Central memory CD8-positive, alpha-beta T cell (primary cell): ENCODE measurements around the gene NRXN3.

Experiments used
- ATAC-seq: fragments of 150-1000 bp; cut with Tn5 transposase; replicated peaks from 2 replicates; pipeline ENCODE4 v1.10.0; 2022; ENCODE audit warnings: mild to moderate bottlenecking, moderate FRiP score, moderate number of reproducible peaks; ENCODE audit not compliant: poor library complexity, severe bottlenecking; ENCODE audit errors: extremely low read depth
- DNase-seq, 2 donors: peaks; one replicate each; pipeline ENCODE4 v3.0.0; 2021; ENCODE audit warnings: low spot score in 2 of 2
- H3K27ac Mint-ChIP-seq: one replicate; pipeline ENCODE4 v1.8.0; 2022; ENCODE audit warnings: low read depth, mild to moderate bottlenecking, moderate library complexity, mixed read lengths
- H3K27me3 Mint-ChIP-seq: one replicate; pipeline ENCODE4 v1.8.0; 2022; ENCODE audit warnings: mixed read lengths
- H3K36me3 Mint-ChIP-seq: one replicate; pipeline ENCODE4 v1.8.0; 2022; ENCODE audit warnings: mild to moderate bottlenecking, moderate library complexity, mixed read lengths; ENCODE audit not compliant: insufficient read depth
- H3K4me1 Mint-ChIP-seq: one replicate; pipeline ENCODE4 v1.8.0; 2022; ENCODE audit warnings: mixed read lengths
- H3K4me3 Mint-ChIP-seq: one replicate; pipeline ENCODE4 v1.8.0; 2022; ENCODE audit warnings: mild to moderate bottlenecking, moderate library complexity, mixed read lengths
- H3K9me3 Mint-ChIP-seq: one replicate; pipeline ENCODE4 v1.8.0; 2022; ENCODE audit warnings: mixed read lengths

The NRXN3 gene

GRCh38 chr14:79833781-79834180 lies 1663.6 kb downstream of the NRXN3 start:
- Mint-ChIP-seq H3K4me1 (no peaks in the 10 kb centered on the region), H3K9me3 (no peaks in the 10 kb centered on the region), H3K4me3 (no peak overlapping the region), H3K27me3 (no peaks in the 10 kb centered on the region), H3K27ac (no peak overlapping the region), H3K36me3 (no peaks in the 10 kb centered on the region)
- DNase-seq (no peak), ATAC-seq (no peak)

GRCh38 chr14:79834868-79835267 lies 1664.7 kb downstream of the NRXN3 start:
- ATAC-seq, result no peak
- H3K4me1 Mint-ChIP-seq, result no peaks in the 10 kb centered on the region
- H3K4me3 Mint-ChIP-seq, result no peak overlapping the region
- no peak overlapping the region for H3K27ac Mint-ChIP-seq
- peaks cover 7% of the 10 kb centered on the region for H3K9me3 Mint-ChIP-seq
- no peaks in the 10 kb centered on the region for H3K27me3 Mint-ChIP-seq
- DNase-seq, result no peak
- no peaks in the 10 kb centered on the region for H3K36me3 Mint-ChIP-seq

GRCh38 chr14:79836577-79836976 lies 1666.4 kb downstream of the NRXN3 start:
- no peaks in the 10 kb centered on the region for H3K36me3 Mint-ChIP-seq
- H3K4me1 Mint-ChIP-seq, result no peaks in the 10 kb centered on the region
- H3K9me3 Mint-ChIP-seq, result peaks cover 13% of the 10 kb centered on the region
- H3K27ac Mint-ChIP-seq, result no peak overlapping the region
- DNase-seq (no peak), ATAC-seq (no peak)
- no peaks in the 10 kb centered on the region for H3K27me3 Mint-ChIP-seq
- no peak overlapping the region for H3K4me3 Mint-ChIP-seq

DNA sequence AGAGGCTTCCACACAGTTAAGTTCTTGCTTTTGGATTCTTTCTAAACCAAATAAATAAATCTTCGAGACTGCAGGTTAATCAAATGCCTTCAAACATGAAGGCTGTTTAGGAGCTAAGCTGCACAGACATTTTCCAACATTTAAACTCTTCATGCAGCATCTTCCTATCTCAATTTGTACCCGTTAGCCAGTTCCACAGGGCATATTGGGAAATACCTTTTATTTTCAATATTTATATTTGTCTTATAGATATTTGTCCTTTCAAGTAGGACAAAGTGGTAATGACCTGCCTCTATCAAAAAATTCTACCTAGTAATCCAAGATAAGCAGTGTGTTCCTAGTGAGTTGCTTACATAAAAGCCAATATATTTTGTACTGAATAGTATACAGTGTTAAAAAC lies 1667.5 kb downstream of the NRXN3 start:
- peaks cover 13% of the 10 kb centered on the region for H3K9me3 Mint-ChIP-seq
- no peak for ATAC-seq
- DNase-seq, result no peak
- no peak overlapping the region for H3K27ac Mint-ChIP-seq
- no peaks in the 10 kb centered on the region for H3K4me1 Mint-ChIP-seq
- H3K4me3 Mint-ChIP-seq, result no peak overlapping the region
- H3K36me3 Mint-ChIP-seq, result no peaks in the 10 kb centered on the region
- H3K27me3 Mint-ChIP-seq, result no peaks in the 10 kb centered on the region

DNA sequence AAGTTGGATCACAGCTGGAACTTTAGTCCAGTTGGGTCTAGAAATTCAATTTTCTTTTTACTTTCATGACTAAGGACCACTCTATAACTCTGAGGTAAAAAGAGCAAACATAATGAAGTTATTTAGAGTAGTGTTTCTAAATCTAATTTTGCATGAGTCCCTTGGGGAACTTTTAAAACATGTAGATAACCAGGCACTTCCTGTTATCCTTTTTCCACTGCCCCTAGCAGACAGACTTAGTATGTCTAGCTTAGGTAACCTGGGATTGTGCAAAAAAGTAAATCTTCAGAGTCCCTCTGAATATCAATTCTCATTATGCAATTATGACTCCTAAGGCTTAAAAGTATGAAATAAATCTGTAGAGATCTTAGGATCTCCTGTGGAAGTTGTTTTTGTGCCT lies 1669.9 kb downstream of the NRXN3 start:
- no peaks in the 10 kb centered on the region for H3K27me3 Mint-ChIP-seq
- DNase-seq, result no peak
- H3K36me3 Mint-ChIP-seq, result peaks cover 2% of the 10 kb centered on the region
- no peaks in the 10 kb centered on the region for H3K4me1 Mint-ChIP-seq
- no peak for ATAC-seq
- H3K4me3 Mint-ChIP-seq, result no peak overlapping the region
- H3K9me3 Mint-ChIP-seq, result peaks cover 13% of the 10 kb centered on the region
- H3K27ac Mint-ChIP-seq, result no peak overlapping the region

DNA sequence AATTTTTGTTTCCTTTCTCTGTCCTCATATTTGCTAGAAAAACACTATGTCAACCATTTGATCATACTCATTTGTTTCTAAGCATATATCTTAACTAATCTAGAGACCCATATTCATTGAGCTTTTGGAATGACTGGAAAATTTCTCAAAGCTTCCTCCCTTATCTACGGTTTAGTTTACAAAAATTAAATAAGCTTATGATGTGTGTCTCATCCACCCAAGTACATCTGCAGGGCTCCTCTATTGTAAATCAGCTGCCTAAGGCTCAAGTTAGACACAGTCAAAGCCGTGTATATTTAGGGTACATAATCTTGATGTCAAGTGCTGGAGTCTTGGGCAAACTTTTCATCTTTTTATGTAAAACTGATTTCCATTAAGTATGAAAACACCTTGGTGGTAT lies 1670.7 kb downstream of the NRXN3 start:
- peaks cover 2% of the 10 kb centered on the region for H3K36me3 Mint-ChIP-seq
- H3K27ac Mint-ChIP-seq, result no peak overlapping the region
- ATAC-seq, result no peak
- no peaks in the 10 kb centered on the region for H3K4me1 Mint-ChIP-seq
- no peak overlapping the region for H3K4me3 Mint-ChIP-seq
- peaks cover 13% of the 10 kb centered on the region for H3K9me3 Mint-ChIP-seq
- DNase-seq, result no peak
- no peaks in the 10 kb centered on the region for H3K27me3 Mint-ChIP-seq

DNA sequence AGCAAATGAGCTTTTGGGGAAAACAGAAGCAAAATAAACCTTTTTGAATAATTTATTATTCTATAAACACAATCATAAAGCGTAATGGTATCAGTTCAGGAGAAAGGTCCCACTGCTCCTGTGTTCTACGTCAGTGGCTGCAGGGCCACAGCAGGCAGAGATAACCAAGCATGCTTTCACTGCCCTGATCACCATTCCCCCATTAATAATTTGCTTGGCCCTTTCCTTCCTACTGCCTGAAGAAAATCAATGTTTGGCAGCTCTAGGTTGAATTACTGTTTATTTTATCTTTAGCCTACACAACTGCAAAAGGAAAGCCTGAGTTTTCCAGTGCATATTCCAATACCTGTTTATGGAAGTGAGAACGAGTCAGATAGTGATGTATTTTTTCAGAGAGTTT lies 1671.3 kb downstream of the NRXN3 start:
- Mint-ChIP-seq H3K4me3 (no peak overlapping the region), H3K9me3 (peaks cover 13% of the 10 kb centered on the region), H3K27ac (no peak overlapping the region), H3K4me1 (no peaks in the 10 kb centered on the region), H3K36me3 (peaks cover 2% of the 10 kb centered on the region), H3K27me3 (no peaks in the 10 kb centered on the region)
- ATAC-seq (no peak), DNase-seq (no peak)

- H3K4me1 Mint-ChIP-seq, result no peaks in the 10 kb centered on the region
- H3K9me3 Mint-ChIP-seq, result peaks cover 13% of the 10 kb centered on the region
- ATAC-seq (no peak), DNase-seq (no peak)
- no peak overlapping the region for H3K4me3 Mint-ChIP-seq
- H3K27me3 Mint-ChIP-seq, result no peaks in the 10 kb centered on the region
- no peak overlapping the region for H3K27ac Mint-ChIP-seq
- peaks cover 2% of the 10 kb centered on the region for H3K36me3 Mint-ChIP-seq
Observed at GRCh38 chr14:79842270-79842669, 1672.1 kb downstream of the NRXN3 start.

DNA sequence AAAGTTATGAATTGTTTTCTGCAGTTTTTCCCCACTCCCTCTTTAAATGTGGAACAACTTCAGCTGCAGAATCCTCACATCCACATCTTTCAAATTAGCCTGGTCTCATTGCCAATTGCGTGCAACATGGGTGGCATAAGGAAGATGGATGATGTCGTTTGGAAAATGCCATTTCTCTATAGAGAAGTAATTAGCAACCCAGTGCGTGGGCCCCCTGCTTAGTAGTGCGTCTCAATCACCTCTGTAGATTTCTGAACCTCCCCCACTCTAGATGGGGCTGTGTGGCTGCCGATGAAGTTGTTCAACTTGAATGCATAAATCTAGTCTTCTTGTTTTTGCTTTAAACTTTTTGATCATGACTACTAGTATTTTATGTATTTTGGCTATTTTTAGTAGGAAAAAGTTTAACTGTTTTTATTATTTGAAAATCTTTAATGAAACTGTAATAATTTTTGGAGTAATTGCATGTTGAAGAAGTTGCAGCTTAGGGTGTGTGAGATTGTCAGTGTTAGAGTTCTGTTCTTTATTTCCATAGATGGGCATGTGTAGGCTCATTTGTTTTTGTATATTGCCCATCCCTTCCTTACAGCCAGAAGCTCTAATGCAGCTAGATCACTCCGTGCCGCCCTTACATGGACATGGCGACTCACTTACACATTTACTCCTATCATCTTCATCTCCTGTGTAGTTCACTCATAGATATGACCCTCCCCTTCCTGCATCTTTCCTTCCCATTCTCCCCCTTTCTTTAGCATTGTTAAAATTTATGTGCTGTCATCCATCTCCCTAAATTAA lies 1683.0 kb downstream of the NRXN3 start:
- no peaks in the 10 kb centered on the region for H3K9me3 Mint-ChIP-seq
- ATAC-seq (no peak), DNase-seq (no peak)
- no peaks in the 10 kb centered on the region for H3K27me3 Mint-ChIP-seq
- no peak overlapping the region for H3K4me3 Mint-ChIP-seq
- no peaks in the 10 kb centered on the region for H3K4me1 Mint-ChIP-seq
- H3K27ac Mint-ChIP-seq, result no peak overlapping the region
- no peaks in the 10 kb centered on the region for H3K36me3 Mint-ChIP-seq

GRCh38 chr14:79855789-79856188 lies 1685.6 kb downstream of the NRXN3 start:
- Mint-ChIP-seq H3K27me3 (no peaks in the 10 kb centered on the region), H3K36me3 (no peaks in the 10 kb centered on the region), H3K9me3 (no peaks in the 10 kb centered on the region), H3K27ac (no peak overlapping the region), H3K4me3 (no peak overlapping the region), H3K4me1 (no peaks in the 10 kb centered on the region)
- DNase-seq (no peak), ATAC-seq (no peak)

DNA sequence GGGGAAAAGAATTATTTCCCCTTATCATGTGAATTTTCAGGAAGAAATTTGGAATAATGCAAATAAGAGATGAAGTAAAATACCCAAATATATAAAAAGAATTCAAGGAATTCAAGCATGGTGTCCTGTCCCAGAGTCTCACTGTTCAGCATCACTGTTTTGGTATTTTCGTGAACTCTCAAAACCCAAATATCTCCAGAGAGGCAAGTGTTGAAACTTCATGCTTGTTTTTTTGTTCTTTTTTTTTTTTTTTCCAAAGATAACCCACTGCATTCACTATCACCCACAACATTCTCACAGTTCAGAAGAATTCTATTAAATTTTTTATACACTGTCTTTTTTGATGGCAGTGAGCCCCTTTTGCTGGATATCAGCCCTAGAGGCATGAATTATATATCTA lies 1686.2 kb downstream of the NRXN3 start:
- Mint-ChIP-seq H3K27me3 (no peaks in the 10 kb centered on the region), H3K9me3 (no peaks in the 10 kb centered on the region), H3K4me3 (no peak overlapping the region), H3K4me1 (no peaks in the 10 kb centered on the region), H3K36me3 (no peaks in the 10 kb centered on the region), H3K27ac (no peak overlapping the region)
- ATAC-seq (no peak), DNase-seq (no peak)

DNA sequence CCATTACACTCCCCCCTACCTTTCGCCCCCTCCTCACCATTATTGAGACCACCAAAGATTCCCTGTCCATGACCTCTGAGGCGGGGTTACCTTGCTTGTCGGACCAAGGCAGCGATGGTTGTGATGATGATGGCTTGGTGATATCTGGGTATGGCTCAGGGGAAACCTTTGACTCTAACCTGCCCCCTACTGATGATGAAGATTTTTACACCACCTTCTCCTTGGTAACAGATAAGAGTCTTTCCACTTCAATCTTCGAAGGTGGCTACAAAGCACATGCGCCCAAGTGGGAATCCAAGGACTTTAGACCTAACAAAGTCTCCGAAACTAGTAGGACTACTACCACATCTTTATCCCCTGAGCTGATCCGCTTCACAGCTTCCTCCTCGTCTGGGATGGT lies 1690.9 kb downstream of the NRXN3 start:
- Mint-ChIP-seq H3K27me3 (no peaks in the 10 kb centered on the region), H3K9me3 (peaks cover under 1% of the 10 kb centered on the region), H3K4me1 (no peaks in the 10 kb centered on the region), H3K27ac (no peak overlapping the region), H3K36me3 (no peaks in the 10 kb centered on the region), H3K4me3 (no peak overlapping the region)
- DNase-seq, result no peak
- no peak for ATAC-seq

- Mint-ChIP-seq H3K27ac (no peak overlapping the region), H3K9me3 (peaks cover 7% of the 10 kb centered on the region), H3K4me3 (no peak overlapping the region), H3K27me3 (no peaks in the 10 kb centered on the region), H3K4me1 (no peaks in the 10 kb centered on the region), H3K36me3 (no peaks in the 10 kb centered on the region)
- ATAC-seq (no peak), DNase-seq (no peak)
Observed at GRCh38 chr14:79862045-79862444, 1691.9 kb downstream of the NRXN3 start.
